Measurements from ENCODE around the gene SERTAD4. TPM values are rescaled to one million over a fixed set of nuclear protein-coding genes. Genes with fewer than 3 reads are reported as not detected.

SERTAD4 gene
- total and polyA plus RNA-seq, 2 of the 8 experiments (the other 6 are each of a cell fraction or from before 2014, with no cell fraction given): 0.54 to 3.2 TPM

- TF ChIP-seq CHD7 (IDR thresholded peaks at IDR 0.05; ENCODE audit: insufficient replicate concordance, low read length) (no peak), MAFK (IDR thresholded peaks at IDR 0.05; ENCODE audit: low read depth, low read length) (no peak), CTCF (IDR thresholded peaks at IDR 0.05; ENCODE audit: control extremely low read depth in 1 of 3, insufficient read depth in 1 of 3, low read depth in 1 of 3, low read length in 3 of 3) (peak; percentile 37 to 75 (median 55))
Observed at GRCh38 chr1:210292231-210292871, 59.8 kb downstream of the SERTAD4 start (continued).

Data from H1 (cell line).